GM21528 (cell line): ENCODE results near the gene TBC1D5.
A peak's percentile ranks its signal among the peaks of the same experiment; 100 is the strongest.
"Not testable (repeated sequence)": the region's sequence is repeated elsewhere in the genome, so short reads cannot be mapped to it uniquely, and the experiment has no call there.

Experiments used
- ATAC-seq: cut with Tn5 transposase; IDR thresholded peaks from one replicate; pipeline ENCODE4 v1.9.1; 2021; ENCODE audit warnings: mild to moderate bottlenecking, moderate library complexity; ENCODE audit not compliant: unreplicated experiment, low FRiP score

Gene TBC1D5

GRCh38 chr3:17749705-17750293, 7.4 kb upstream of the TBC1D5 start:
- ATAC-seq: peak; percentile 43

GRCh38 chr3:17749281-17749680, 6.8 kb upstream of the TBC1D5 start:
- ATAC-seq: peak; percentile 41

- peak; percentile 16 for ATAC-seq
Measured at GRCh38 chr3:17747890-17748247, 5.4 kb upstream of the TBC1D5 start.

- peak; percentile 74 for ATAC-seq
Measured at GRCh38 chr3:17747174-17747889, 4.9 kb upstream of the TBC1D5 start.

- ATAC-seq: no peak
Measured at GRCh38 chr3:17745894-17746293, 3.5 kb upstream of the TBC1D5 start.

- ATAC-seq: no peak
Measured at GRCh38 chr3:17745301-17745700, 2.9 kb upstream of the TBC1D5 start.

- no peak for ATAC-seq
Measured at GRCh38 chr3:17744693-17745092, 2.3 kb upstream of the TBC1D5 start.

- no peak for ATAC-seq
Measured at GRCh38 chr3:17743658-17743995, 1.2 kb upstream of the TBC1D5 start.

GRCh38 chr3:17742880-17743657, 638 bp upstream of the TBC1D5 start:
- ATAC-seq: peak; percentile 3

- ATAC-seq: no peak
Measured at GRCh38 chr3:17741621-17742101, 770 bp downstream of the TBC1D5 start.

GRCh38 chr3:17740721-17741141, 1.7 kb downstream of the TBC1D5 start:
- ATAC-seq: no peak

- no peak for ATAC-seq
Measured at GRCh38 chr3:17738921-17739320, 3.5 kb downstream of the TBC1D5 start.

- no peak for ATAC-seq
Measured at GRCh38 chr3:17738219-17738618, 4.2 kb downstream of the TBC1D5 start.

- no peak for ATAC-seq
Measured at GRCh38 chr3:17737591-17737990, 4.8 kb downstream of the TBC1D5 start.

GRCh38 chr3:17735362-17735761, 7.1 kb downstream of the TBC1D5 start:
- not testable (repeated sequence) for ATAC-seq

GRCh38 chr3:17733768-17734167, 8.7 kb downstream of the TBC1D5 start:
- ATAC-seq: no peak

GRCh38 chr3:17733215-17733614, 9.2 kb downstream of the TBC1D5 start:
- no peak for ATAC-seq

GRCh38 chr3:17730318-17730967, 12.0 kb downstream of the TBC1D5 start:
- no peak for ATAC-seq

- ATAC-seq: no peak
Measured at GRCh38 chr3:17726313-17726712, 16.1 kb downstream of the TBC1D5 start.

- not testable (repeated sequence) for ATAC-seq
Measured at GRCh38 chr3:17725844-17726243, 16.6 kb downstream of the TBC1D5 start.

- no peak for ATAC-seq
Measured at GRCh38 chr3:17724948-17725347, 17.5 kb downstream of the TBC1D5 start.
